ENCODE results near the gene RRP15.

The RRP15 gene

GRCh38 chr1:218348628-218349071 lies 63.6 kb downstream of the RRP15 start:
- peak overlapping the region; percentile 68 for H3K4me3 ChIP-seq (replicated peaks; ENCODE audit: low read depth, low read length)
- TF ChIP-seq CTCF (IDR thresholded peaks at IDR 0.05; ENCODE audit: low read depth, low read length, missing control alignments) = no peak
- DNase-seq (ENCODE audit: extremely low read depth, low read depth) = no peak

GRCh38 chr1:218349348-218350034 lies 64.4 kb downstream of the RRP15 start:
- TF ChIP-seq CTCF (IDR thresholded peaks at IDR 0.05; ENCODE audit: low read depth, low read length, missing control alignments) = no peak
- no peak for DNase-seq (ENCODE audit: extremely low read depth, low read depth)
- H3K4me3 ChIP-seq (replicated peaks; ENCODE audit: low read depth, low read length) = no peak overlapping the region

- no peak for DNase-seq (ENCODE audit: extremely low read depth, low read depth)
- no peak overlapping the region for H3K4me3 ChIP-seq (replicated peaks; ENCODE audit: low read depth, low read length)
- no peak for TF ChIP-seq CTCF (IDR thresholded peaks at IDR 0.05; ENCODE audit: low read depth, low read length, missing control alignments)
Observed at GRCh38 chr1:218350035-218350525, 65.0 kb downstream of the RRP15 start.

- DNase-seq (ENCODE audit: extremely low read depth, low read depth) = no peak
- peak overlapping the region; percentile 14; the same call in 1 of the 2 replicates for H3K4me3 ChIP-seq (replicated peaks; ENCODE audit: low read depth, low read length)
- no peak for TF ChIP-seq CTCF (IDR thresholded peaks at IDR 0.05; ENCODE audit: low read depth, low read length, missing control alignments)
Observed at GRCh38 chr1:218350801-218351266, 65.7 kb downstream of the RRP15 start.

GRCh38 chr1:218351391-218352074 lies 66.4 kb downstream of the RRP15 start:
- DNase-seq (ENCODE audit: extremely low read depth, low read depth) = no peak
- H3K4me3 ChIP-seq (replicated peaks; ENCODE audit: low read depth, low read length) = peak overlapping the region; percentile 14; the same call in 1 of the 2 replicates
- peak; percentile 41 for TF ChIP-seq CTCF (IDR thresholded peaks at IDR 0.05; ENCODE audit: low read depth, low read length, missing control alignments)

GRCh38 chr1:218352075-218352438 lies 67.0 kb downstream of the RRP15 start:
- TF ChIP-seq CTCF (IDR thresholded peaks at IDR 0.05; ENCODE audit: low read depth, low read length, missing control alignments) = no peak
- H3K4me3 ChIP-seq (replicated peaks; ENCODE audit: low read depth, low read length) = no peak overlapping the region
- no peak for DNase-seq (ENCODE audit: extremely low read depth, low read depth)

Data from HFF-Myc (cell line).